GM10847 (cell line): ENCODE results near the gene ITGAX.

Experiments
- POLR2A ChIP-seq: IDR thresholded peaks from 2 replicates; pipeline ENCODE4 v1.6.1; 2011; ENCODE audit not compliant: insufficient read length; ENCODE audit errors: extremely low read depth

Gene ITGAX

DNA sequence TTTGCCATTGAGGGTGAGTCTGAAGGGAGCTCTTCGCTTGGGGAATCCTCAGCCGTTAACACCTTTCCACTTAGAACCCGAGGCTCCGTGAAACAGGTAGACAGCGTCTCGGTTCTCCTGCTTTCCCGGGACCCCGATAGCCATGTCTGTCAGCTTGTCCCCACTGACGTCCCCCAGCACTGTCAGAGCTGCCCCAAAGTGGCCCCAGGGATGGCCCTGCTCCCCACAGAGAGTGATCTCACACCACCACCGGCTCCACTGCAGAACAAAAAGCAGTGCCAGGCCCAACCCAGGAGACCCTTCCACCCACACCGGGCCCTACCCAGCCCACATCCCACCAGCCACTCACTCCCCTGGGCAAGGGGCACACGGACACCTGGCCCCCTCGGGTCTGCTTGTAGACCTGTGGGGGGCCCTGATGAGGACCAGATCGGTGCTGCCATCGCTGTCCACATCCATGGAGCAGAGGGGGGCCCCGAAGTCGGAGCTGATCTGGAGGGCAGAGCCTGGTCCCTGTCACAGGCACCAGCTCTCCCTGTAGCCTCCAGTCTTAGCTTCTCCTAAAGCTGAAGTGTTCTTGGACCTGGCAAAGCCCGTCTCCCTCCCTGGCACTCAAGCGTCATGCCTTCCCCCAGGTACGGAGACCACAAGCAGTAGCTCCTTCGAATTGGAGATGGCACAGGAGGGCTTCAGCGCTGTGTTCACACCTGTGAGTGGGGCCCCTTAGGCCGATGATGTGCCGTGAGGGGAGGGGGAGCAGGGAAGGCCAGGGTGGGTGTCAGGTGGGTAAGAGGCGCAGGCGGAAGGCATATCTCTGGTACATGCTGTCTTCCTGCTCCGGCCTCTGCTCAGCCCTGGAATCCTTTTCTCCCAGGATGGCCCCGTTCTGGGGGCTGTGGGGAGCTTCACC is 6.5 kb downstream of the ITGAX start:
- TF ChIP-seq POLR2A, result no peak

- no peak for TF ChIP-seq POLR2A
Observed at GRCh38 chr16:31362476-31363405, 7.8 kb downstream of the ITGAX start.

DNA sequence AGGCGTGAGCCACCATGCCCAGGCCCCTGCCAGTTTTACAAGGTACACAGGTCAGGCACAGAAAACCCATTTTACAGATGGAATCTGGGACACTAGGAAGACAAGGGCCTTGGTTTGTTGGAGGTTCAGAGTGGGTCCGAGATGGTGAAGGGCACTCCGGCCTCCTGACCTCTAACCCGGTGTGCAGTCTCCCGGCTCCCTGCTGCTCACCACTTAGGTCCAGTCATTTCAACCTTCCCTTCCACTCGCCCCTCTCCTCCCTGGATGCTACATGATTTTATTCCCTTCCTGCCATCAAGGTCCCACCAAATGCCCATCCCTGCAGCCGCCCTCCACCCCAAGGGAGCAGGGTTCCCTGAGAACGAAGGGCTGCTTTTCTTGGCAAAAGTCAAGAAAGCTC is 8.7 kb downstream of the ITGAX start:
- no peak for TF ChIP-seq POLR2A

DNA sequence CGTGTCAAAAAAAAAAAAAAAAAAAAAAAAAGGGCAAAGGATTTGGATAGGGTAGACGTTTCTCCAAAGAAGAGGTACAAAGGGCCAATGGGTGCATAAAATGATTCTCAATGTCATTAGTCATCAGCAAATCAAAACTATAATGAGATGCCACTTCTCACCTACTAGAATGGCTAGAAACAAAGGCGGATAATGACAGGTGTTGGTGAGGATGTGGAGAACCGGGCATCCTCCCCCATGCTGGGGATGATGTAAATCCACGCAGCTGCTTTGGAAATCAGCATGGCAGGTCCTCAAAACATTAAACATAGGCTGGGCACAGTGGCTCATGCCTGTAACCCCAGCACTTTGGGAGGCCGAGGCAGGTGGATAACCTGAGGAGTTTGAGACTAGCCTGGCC is 9.4 kb downstream of the ITGAX start:
- TF ChIP-seq POLR2A, result no peak

GRCh38 chr16:31365131-31365865 is 10.3 kb downstream of the ITGAX start:
- no peak for TF ChIP-seq POLR2A

DNA sequence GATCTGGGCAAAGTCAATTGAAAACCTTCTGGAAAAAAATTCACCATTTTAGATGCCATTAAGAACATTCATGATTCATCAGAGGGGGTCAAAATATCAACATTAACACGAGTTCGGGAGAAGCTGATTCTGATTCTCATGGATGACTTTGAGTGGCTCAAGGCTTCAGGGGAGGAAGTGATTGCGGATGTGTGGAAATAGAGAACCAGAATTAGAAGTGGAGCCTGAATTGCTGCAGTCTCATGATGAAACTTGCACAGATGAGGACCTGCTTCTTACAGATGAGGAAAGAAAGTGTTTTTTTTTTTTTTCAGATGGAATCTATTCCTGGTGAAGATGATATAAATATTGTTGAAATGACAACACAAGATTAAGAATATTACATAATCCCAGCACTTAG is 12.9 kb downstream of the ITGAX start:
- TF ChIP-seq POLR2A, result no peak

DNA sequence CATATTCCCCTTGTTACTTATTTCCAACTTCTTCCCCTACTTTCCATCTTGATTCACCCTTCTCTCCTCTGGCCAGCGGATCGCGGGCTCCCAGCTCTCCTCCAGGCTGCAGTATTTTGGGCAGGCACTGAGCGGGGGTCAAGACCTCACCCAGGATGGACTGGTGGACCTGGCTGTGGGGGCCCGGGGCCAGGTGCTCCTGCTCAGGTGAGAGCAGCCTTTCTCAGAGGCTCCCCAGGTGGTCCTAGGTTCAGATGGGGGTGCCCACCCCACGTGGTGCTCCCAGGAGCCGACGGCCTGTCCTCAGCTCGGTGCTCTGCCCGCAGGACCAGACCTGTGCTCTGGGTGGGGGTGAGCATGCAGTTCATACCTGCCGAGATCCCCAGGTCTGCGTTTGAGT is 16.0 kb downstream of the ITGAX start:
- TF ChIP-seq POLR2A, result no peak

DNA sequence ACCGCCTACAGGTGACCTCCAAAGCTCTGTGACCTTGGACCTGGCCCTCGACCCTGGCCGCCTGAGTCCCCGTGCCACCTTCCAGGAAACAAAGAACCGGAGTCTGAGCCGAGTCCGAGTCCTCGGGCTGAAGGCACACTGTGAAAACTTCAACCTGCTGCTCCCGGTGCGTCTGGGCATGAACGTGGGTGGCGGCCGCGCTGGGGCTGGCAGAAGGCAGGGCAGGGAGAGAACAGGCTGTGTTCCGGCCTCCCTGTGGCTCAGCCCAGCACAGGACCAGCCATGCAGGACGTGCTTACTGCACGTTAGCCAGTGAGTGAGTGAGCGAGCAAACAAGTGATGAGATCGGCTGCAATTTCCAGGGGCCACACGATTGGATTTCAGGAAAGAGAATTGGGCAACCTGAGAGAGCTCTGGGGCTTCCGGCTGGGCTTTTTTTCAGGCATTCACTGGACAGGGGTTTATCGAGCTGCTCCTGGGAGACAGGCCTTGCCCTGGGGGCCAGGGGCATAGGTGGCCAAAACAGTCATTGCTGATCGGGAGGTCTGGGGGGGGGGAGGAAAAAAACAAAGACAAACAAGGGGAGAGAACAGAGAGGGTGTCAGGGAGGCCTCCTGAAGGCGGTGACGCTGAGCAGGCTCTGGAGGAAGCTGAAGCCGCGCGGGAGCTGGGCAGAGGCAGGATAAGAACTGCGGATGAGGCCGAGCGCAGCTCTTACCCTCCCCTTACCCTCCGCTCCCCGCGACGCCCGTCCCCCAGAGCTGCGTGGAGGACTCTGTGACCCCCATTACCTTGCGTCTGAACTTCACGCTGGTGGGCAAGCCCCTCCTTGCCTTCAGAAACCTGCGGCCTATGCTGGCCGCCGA is 16.9 kb downstream of the ITGAX start:
- no peak for TF ChIP-seq POLR2A

GRCh38 chr16:31373235-31373634 is 18.3 kb downstream of the ITGAX start:
- no peak for TF ChIP-seq POLR2A

DNA sequence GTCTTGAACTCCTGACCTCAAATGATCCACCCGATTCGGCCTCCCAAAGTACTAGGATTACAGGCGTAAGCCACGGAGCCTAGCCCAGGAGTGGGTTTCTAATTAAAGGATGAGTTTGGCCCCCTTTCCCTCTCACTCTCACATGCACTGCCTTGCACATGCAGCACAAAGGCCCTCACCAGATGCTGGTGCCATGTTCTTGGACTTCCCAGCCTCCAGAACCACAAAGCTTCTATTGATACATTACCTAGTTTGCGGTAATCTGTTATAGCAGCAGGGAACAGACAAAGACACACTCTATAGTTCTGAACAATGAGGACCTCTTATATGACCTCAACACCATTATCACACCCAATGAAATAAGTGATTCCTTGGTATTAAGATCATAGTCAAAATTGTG is 20.3 kb downstream of the ITGAX start:
- no peak for TF ChIP-seq POLR2A

DNA sequence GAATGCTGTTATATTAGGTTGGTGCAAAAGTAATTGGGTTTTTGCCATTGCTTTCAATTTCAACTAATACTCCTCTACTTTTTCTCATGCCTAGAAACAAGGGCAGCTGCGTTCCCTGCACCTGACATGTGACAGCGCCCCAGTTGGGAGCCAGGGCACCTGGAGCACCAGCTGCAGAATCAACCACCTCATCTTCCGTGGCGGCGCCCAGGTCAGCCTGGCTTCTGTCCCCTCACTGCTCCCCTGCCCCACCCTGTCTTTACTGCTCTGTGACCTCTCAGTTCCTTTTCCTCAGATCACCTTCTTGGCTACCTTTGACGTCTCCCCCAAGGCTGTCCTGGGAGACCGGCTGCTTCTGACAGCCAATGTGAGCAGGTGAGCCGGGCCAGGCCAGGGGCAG is 21.7 kb downstream of the ITGAX start:
- TF ChIP-seq POLR2A, result no peak

DNA sequence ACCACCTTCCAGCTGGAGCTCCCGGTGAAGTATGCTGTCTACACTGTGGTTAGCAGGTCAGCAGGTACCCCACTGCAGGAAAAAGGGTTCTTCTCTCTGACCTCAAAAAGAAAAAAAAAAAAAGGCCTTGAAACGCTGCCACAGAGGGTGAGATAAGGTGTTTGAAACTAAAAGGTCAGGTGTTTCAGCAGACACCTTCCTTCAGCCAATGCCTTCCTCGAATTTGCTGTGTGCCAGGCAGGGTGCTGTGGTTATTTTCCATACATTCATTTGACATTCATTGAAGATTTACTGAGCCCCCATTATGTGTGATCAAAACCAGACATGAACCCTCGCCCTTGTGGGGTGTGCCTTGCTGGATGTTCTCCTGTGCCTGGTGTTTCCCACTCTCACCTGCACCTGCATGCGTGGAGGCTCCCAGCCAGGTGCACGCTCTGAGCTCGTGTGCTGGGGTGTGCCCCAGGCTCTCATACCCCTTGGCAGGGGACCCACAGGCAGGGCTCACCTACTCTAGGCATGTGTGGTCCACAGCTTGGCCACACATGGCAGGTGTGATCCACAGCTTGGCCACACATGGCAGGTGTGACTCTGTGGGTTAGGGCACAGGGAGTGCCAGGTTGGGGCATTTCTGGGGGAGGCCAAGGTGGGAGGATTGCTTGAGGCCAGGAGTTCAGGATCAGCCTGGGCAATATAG is 22.4 kb downstream of the ITGAX start:
- no peak for TF ChIP-seq POLR2A

- TF ChIP-seq POLR2A, result no peak
Observed at GRCh38 chr16:31380201-31380600, 25.2 kb downstream of the ITGAX start.
